Nucleus accumbens (tissue), 56 donors: ENCODE data around the gene ATG101.

Experiments used
- DNase-seq, 56 donors: peaks; one replicate each; lab custom pipeline; 2025; lab: John Stamatoyannopoulos, UW

ATG101 gene

GRCh38 chr12:52056801-52057637 lies 12.8 kb upstream of the ATG101 start:
- peak in 4 of 56 donors; percentile 27 to 65 (median 57) for DNase-seq

- DNase-seq: no peak
Observed at GRCh38 chr12:52057638-52058576, 11.9 kb upstream of the ATG101 start.

GRCh38 chr12:52058631-52059361 lies 11.0 kb upstream of the ATG101 start:
- DNase-seq: peak in 40 of 56 donors; percentile 22 to 79 (median 52)

DNA sequence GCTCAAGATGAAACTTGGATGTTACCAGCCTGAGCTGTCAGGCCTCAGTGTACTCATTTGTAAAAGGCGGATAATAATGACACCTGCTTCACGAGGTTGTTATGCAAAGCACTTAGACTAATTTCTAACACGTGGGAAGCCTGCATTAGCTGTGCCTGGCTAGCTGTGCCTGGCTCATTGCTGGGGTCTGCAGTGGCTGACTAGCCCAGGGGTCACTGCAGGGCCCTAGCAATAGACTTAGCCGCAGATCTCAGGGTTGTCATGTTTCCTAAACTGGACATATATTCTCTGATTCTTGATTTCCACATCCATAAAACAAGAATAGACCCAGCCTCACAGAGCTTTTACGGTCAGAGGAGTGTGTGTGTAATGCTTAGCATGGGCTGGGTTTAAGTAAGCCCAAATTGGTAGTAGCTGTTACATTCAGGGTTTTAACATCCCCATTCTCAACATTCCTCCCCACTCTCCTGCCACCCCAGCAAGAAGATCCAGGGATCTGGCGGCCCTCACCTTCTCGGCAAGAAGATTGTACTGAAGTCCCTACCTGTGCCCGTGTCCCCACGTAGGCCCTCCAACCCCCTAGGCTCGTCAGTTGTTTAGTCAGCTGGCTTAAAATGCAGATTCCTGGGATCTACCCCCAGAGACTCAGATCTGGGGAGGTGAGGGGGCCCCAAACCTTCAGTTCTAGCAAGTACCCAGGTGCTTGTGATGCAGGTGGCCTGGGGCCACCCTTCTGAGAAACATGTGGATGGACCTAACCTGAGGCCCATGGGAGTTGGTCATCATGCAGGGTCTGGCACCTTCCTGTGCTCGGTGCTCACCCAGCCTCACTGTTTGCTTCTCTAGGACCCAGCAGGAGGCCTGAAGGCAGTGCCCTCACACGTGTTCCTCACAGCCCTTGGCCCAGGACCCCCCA lies 9.9 kb upstream of the ATG101 start:
- peak in 14 of 56 donors; percentile 13 to 80 (median 34) for DNase-seq

GRCh38 chr12:52060498-52061177 lies 9.1 kb upstream of the ATG101 start:
- no peak for DNase-seq

GRCh38 chr12:52061470-52062166 lies 8.2 kb upstream of the ATG101 start:
- DNase-seq: peak in 54 of 56 donors; percentile 45 to 95 (median 88)

- DNase-seq: peak in 22 of 56 donors; percentile 25 to 82 (median 54)
Observed at GRCh38 chr12:52062167-52063081, 7.4 kb upstream of the ATG101 start.

DNA sequence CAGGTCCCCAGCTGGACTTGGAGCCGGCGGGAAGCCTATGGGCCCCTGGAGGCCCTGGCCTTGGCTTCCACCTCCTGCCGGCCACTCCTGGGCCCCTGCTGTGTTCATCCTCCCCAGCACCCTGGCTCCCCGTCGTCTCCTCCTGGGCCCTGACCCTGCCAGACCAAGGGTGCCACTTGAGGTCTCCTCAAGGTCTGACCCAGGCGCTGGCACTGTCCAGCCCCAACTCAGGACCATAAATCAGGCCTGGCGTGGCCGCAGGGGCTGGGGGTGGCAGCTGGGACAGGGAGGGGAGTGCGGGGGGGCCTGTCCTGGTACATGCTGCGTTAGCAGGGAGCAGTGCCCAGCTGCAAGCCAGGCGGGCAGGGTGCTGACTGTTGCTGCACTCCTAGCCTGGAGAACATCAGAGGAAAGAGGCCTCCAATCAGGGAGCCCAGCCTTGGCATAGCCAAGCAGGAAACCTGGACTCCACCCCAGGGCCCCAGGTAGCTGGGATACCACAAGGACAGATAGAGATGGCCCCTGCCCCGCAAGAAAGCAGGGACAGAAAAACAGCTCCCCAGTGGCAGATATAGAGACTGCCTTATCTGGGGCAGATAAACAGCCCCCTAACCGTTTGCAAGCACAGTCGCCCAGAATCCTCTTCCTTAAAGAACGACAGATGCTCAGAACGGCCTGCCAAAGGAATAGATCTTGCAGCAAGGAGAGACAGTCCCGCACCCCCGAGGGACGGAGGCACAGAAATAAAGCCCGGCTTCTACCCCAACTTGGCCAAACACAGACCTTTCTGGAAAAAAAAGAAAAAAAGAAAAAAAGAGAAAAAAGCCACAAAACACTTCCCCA lies 6.5 kb upstream of the ATG101 start:
- peak in 22 of 56 donors; percentile 7 to 71 (median 36) for DNase-seq

DNA sequence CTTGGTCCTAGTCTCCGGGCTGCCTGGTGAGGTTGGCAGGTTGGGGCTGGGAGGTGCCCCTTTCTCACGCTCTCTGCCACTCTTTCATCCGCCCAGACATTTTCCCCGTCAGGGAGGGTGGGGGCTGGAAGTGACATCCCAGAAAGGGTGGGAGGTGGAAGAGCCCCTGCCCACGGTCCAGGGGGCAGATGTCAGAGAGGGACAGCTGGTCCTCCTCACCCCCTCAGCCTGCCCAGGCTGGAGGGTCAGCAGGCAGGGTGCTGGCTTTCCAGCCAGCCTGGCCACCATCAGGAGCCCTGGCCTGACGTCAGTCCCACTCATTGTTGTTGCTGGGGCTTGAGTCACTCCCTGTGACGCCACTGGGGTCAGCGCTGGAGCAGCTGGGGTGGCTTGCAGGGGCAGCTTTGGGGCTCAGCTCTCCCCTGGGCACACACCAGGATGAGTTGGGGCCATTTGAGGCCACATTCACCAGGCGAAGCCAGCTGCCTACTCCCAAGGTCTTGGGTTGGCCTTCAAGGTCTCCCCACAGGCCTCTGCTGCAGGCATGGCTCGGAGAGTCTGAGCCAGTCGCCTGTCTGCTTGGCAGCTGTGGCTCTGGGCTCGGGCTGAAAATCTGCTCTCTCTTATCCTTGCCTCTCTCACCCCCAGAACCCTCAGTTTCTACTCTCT lies 5.7 kb upstream of the ATG101 start:
- DNase-seq: peak in 21 of 56 donors; percentile 18 to 88 (median 37)

- no peak for DNase-seq
Observed at GRCh38 chr12:52066346-52067080, 3.3 kb upstream of the ATG101 start.

DNA sequence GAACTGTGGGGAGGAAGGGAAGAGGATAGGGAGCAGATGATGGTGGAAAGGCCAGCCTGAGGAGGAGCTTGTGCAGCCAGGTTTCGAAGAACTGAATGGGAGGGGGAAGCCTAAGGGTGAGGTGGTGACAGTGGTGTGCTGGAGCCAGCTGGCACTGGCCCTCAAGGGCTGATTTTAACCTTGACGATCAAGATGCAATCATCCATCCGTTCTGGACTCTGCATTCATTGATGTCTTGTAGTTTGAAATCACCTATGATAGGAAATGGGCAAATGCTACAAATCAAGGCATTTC lies 2.8 kb upstream of the ATG101 start:
- no peak for DNase-seq

DNA sequence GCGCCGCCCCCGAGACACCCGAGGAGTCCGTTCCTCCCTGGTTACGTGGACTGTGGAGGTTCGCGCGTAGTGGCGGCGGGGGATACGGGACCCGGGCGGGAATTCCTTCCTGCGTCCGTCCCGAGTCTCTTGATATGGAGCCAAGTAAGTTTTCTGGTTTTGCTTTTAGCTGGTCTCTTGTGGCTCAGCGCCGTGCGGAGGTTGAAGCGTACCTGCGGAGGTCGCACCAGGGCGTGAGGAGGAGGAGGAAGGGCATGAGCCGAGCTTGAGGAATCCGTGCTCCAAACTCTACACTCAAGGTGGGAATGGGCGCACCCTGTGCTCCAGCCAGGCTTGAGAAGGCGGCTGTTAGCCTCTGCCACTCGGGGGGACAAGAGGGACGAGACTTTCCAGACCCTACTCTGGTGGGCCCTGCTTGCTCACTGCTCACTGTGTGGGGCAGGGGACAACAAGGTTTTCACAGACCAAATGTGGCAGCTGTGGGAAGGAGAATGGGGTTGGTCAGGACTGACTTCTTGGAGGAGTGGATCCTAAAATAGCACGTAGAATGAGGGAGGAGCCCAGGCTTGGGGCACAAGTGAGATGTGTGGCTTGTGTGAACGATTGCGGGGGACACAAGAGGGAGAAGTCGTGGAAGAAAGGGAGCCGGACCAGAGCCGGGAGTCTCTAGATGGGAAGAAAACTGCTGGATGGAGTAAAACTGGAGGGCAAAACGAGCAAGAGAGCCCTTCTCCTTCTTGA lies 577 bp downstream of the ATG101 start:
- DNase-seq: no peak

- DNase-seq: no peak
Observed at GRCh38 chr12:52073531-52074381, 4.0 kb downstream of the ATG101 start.
